Naive B cell (primary cell): ENCODE results near the gene ATP5ME. TPM values are rescaled to one million over a fixed set of nuclear protein-coding genes. Genes with fewer than 3 reads are reported as not detected.
A peak's percentile ranks its signal among the peaks of the same experiment; 100 is the strongest.
"Not testable (repeated sequence)": the region's sequence is repeated elsewhere in the genome, so short reads cannot be mapped to it uniquely, and the experiment has no call there.

ENCODE experiments used
- ATAC-seq, 2 donors: fragments of 150-1000 bp; cut with Tn5 transposase; 2 replicates each; pipeline ENCODE4 v1.10.0; 2021; ENCODE audit warnings: low read depth in 2 of 2, mild to moderate bottlenecking in 2 of 2, moderate library complexity in 2 of 2
- DNase-seq: peaks from one replicate; pipeline ENCODE4 v3.0.0; 2022
- H3K27ac Mint-ChIP-seq, 6 donors: one replicate each; pipeline ENCODE4 v1.8.0; 2020 to 2022; ENCODE audit warnings: mild to moderate bottlenecking in 6 of 6, mixed read lengths in 6 of 6, moderate library complexity in 5 of 6, inconsistent platforms in 2 of 6
- H3K27me3 Mint-ChIP-seq, 3 donors: one replicate each; pipeline ENCODE4 v1.8.0; 2021 to 2022; ENCODE audit warnings: mixed read lengths in 3 of 3, mild to moderate bottlenecking in 1 of 3
- H3K36me3 Mint-ChIP-seq, 2 donors: one replicate each; pipeline ENCODE4 v1.8.0; 2020 to 2022; ENCODE audit warnings: mixed read lengths in 2 of 2, inconsistent platforms in 1 of 2, mild to moderate bottlenecking in 1 of 2
- H3K4me1 Mint-ChIP-seq, 3 donors: one replicate each; pipeline ENCODE4 v1.8.0; 2020 to 2022; ENCODE audit warnings: mixed read lengths in 3 of 3, inconsistent platforms in 1 of 3, mild to moderate bottlenecking in 1 of 3, moderate library complexity in 1 of 3
- H3K4me3 Mint-ChIP-seq, 8 donors: one replicate each; pipeline ENCODE4 v1.8.0; 2020 to 2022; ENCODE audit warnings: mild to moderate bottlenecking in 8 of 8, mixed read lengths in 8 of 8, moderate library complexity in 8 of 8, inconsistent platforms in 2 of 8
- H3K9me3 Mint-ChIP-seq, 7 donors: one replicate each; pipeline ENCODE4 v1.8.0; 2020 to 2022; ENCODE audit warnings: mixed read lengths in 7 of 7, mild to moderate bottlenecking in 5 of 7, inconsistent platforms in 2 of 7, moderate library complexity in 1 of 7
- polyA plus RNA-seq, 6 donors: library from polyadenylated mRNA; unstranded; fragments of 300-500 nt; fragmentation: Illumina TruSeq; gene quantifications; one replicate each; pipeline ENCODE4 v1.2.3, GENCODE V29; 2021; ENCODE audit warnings: low read depth in 6 of 6

Gene ATP5ME
- polyA plus RNA-seq, 6 donors from 2014 or later: 320 to 459 (median 358) TPM

DNA sequence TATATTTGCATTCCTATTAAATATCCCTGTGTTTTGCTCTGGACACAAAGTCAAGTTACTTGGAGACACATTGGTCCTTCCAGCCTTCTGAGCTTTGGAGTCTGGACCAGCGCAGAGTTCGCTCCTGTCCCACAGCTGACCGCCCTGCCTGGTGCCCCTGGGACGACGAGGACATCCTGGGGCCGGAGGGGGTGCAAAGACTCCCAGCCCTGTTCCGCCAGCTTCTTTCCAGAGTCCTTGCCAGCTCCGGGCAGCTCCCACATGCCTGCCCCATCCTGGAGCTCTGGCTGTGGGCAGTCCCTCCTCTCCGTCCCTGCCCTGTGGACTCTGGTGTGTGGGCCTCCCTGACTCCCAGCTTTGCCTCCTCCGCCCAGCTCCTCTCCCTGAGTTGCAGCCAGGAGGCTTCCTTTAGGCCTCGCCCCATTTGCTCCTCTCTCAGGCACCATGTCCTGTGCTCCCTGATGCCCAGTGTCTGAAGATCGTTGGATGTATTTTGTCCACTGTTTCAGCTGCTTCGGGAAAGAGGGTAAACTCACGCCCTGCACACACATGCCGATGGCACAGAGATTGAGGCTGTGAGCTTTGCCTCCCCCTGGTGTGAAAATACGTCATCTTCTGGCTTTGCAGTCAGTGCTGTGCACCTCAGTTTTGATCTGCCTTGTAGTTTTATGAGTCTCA lies 26.6 kb upstream of the ATP5ME start:
- H3K4me3 Mint-ChIP-seq: peak overlapping the region in 5 of 8 donors; percentile 31 to 52 (median 50)
- H3K9me3 Mint-ChIP-seq: no peaks in the 10 kb centered on the region
- no peak for DNase-seq

DNA sequence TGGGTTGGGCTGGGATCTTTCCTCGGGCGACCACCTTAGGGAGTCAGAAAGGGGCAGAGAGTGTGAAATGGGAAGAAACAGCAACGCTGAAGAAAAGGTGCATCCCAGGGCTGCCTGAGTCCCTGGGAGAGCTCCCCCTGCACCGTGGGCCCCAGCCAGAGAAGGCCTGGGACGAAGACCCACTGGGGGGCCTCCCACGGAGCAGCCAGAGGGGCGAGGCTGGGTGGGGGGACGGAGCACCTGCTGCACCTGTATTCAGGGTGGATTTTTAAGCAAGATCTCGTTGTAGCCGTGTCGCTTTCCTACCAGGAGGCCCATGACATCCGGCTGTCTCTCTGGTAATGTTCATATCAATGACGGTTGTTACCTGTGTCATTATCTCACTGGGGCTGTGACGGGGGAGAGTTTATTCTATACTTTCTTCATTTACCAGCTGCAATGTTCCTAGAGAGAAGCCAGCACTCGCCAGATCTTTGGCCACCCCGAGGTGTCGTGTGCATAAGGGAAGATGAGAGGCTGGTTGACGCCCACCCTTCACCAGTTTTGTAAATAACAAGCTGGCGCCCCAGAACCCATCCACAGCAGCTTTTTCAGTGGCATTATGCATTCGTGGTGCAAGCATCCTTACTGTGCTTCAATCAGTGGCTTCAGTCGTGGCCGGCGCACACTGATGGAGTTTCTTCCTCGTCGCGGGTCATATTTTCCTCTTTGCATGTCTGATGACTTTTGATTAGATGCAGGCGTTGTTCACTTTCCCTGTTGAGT lies 25.9 kb upstream of the ATP5ME start:
- H3K4me3 Mint-ChIP-seq: peak overlapping the region in 5 of 8 donors; percentile 32 to 78 (median 70)
- peaks cover 15 to 21% (median 18%) of the 10 kb centered on the region in 3 donors for H3K4me1 Mint-ChIP-seq
- H3K36me3 Mint-ChIP-seq: no peaks in the 10 kb centered on the region
- H3K9me3 Mint-ChIP-seq: no peaks in the 10 kb centered on the region
- ATAC-seq: no peak
- no peak for DNase-seq
- H3K27me3 Mint-ChIP-seq: peaks cover 0 to 8% (median 4%) of the 10 kb centered on the region in 3 donors
- H3K27ac Mint-ChIP-seq: peak overlapping the region in 1 of 6 donors; percentile 89

More for the DNA sequence above, 26.6 kb upstream of the ATP5ME start:
- H3K27me3 Mint-ChIP-seq: peaks cover 0 to 4% (median 1%) of the 10 kb centered on the region in 3 donors
- peak overlapping the region in 2 of 6 donors; percentile 56 to 57 for H3K27ac Mint-ChIP-seq
- peaks cover 21 to 24% (median 21%) of the 10 kb centered on the region in 3 donors for H3K4me1 Mint-ChIP-seq
- no peaks in the 10 kb centered on the region for H3K36me3 Mint-ChIP-seq
- no peak for ATAC-seq

DNA sequence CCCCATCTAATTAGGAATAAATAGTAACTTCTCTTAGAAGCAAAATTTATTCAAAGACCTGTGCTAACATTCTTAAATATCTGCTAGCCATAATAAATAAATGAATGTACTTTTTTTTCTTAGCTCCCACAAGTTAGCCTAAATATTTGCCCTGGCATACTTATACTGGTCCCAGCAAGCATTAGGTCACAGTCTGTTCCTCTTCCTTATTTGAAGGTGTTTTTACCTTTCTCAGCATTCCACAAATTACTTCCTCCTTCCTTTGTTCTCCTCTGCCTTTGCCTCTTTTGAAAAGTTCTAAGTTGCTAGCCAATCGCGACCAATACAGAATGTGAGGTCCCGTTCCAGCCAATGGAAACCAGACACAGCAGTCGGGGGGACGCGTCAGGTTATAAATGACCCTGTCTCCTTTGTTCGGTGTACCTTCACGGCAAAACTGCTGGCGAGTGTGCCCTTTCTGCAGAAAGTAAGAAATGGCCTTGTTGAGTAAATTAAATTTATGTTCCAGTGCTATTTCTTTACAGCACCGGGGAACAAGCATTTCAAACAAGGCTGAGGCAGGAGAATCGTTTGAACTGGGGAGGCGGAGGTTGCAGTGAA lies 20.4 kb upstream of the ATP5ME start:
- peaks cover 7 to 17% (median 9%) of the 10 kb centered on the region in 3 donors for H3K4me1 Mint-ChIP-seq
- H3K27me3 Mint-ChIP-seq: peaks cover 3 to 31% (median 8%) of the 10 kb centered on the region in 3 donors
- not testable (repeated sequence) for ATAC-seq, H3K36me3 Mint-ChIP-seq, DNase-seq, H3K9me3 Mint-ChIP-seq
- peak overlapping the region in 2 of 6 donors; percentile 67 to 83 for H3K27ac Mint-ChIP-seq
- H3K4me3 Mint-ChIP-seq: peak overlapping the region in 1 of 8 donors; percentile 83

DNA sequence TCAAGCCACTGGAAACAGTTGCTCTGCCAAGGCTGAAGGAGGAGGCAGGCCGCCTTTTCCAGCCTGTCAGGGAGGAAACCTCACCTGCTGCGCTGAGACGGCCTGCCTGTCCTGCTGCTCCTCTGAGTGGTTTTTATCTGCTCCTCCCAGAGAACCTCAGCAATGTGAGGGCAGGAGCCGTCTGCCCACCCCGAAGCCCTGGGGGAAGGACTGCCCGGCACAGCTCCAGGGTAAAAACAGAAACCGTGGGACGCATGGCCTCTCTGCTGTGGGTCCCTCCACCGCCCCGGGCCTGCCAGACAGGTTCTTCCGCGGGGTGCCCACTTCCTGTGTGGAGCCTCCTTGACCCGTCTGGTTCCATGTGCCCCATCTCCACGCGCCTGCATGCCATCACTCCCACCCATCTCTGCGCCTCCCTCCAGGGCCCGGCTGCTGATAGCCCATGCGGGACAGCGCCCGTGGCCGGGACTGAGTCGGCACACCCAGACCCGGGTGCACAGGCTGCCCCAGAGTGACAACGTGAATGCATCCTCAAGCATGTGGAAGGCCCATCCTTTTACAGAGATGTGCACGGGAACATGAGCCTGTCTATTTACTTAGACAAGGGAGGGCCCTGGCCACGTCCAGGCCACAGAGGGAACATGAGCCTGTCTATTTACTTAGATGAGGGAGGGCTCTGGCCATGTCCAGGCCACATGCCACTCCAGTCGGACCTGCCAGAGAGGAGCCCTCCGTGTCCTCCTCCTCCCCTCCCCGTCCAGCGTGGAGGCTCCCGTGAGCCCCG lies 18.9 kb upstream of the ATP5ME start:
- ATAC-seq: no peak
- Mint-ChIP-seq H3K9me3 (no peaks in the 10 kb centered on the region), H3K36me3 (no peaks in the 10 kb centered on the region), H3K4me3 (no peak overlapping the region), H3K4me1 (peaks cover 0 to 8% (median 4%) of the 10 kb centered on the region in 3 donors), H3K27ac (no peak overlapping the region), H3K27me3 (peaks cover 0 to 34% (median 8%) of the 10 kb centered on the region in 3 donors)
- DNase-seq: no peak

DNA sequence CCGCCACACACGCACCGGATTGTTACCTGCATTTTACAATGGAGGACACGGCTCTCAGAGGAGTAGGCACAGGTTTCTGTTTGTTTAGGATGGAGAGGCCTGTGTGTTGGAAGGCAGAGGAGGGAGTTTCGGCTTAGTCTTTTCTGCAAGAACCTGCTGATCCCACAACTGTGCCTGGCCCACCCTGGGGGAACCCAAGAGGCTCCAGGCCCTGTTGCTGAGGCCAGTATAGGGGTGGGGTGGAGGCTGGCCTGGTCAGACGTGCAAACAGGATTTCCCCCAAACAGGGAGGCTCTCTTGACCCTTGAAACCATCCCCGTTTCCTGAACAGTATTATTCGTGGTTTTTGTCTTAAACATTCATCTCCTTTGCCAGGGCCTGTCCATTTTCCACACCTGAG lies 15.6 kb upstream of the ATP5ME start:
- Mint-ChIP-seq H3K27me3 (peaks cover 0 to 38% (median 16%) of the 10 kb centered on the region in 3 donors), H3K36me3 (no peaks in the 10 kb centered on the region), H3K9me3 (no peaks in the 10 kb centered on the region), H3K4me1 (peaks cover 4 to 12% (median 8%) of the 10 kb centered on the region in 3 donors), H3K27ac (peak overlapping the region in 1 of 6 donors; percentile 62), H3K4me3 (peak overlapping the region in 5 of 8 donors; percentile 19 to 65 (median 42))
- no peak for ATAC-seq
- no peak for DNase-seq

DNA sequence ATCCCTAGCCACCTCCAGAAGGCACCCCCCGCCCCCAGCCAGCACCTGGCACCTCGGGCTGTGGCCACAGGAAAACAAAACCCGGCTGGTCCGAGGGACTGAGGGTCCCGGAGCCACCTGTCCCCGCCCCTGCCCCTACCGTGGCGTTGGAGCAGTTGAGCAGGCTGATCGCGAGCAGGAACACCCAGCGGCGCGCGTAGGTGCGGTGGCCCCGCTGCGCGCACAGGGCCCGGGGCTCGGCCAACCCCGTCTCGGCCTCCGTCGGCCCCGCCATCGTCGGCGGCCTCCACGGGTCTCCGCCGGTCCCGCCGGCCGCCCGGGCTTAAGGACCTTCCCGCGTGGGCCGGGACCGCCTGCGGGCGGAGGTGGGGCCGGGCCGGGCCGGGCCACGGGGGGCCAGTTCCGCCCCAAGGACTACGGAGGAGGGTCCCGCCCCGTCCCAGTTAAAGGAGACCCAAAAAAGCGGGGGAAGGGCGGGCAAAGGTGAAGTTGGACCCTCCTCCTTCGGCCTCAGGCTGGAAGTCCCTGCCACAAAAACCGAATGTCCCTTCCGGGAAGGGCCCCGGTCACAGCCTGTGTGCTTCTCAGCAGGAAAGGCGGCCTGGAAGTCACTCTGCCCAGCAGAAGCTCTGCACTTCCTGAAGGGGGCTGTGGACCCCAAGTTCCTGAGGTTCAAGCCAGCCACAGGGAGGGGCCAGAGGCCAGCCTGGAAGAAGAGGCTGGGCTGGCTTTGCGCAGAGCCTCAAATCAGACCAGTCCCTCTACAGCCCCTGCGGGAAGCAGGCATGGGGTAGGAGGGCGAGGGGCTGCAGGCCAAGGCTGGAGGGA lies 15.0 kb upstream of the ATP5ME start, which contains the start of gene SLC49A3:
SLC49A3 (minus strand) TSS at position 298 of the 828 bp plus-strand sequence; CDS start at position 274, 24 bp downstream.
- Mint-ChIP-seq H3K4me1 (peaks cover 4 to 12% (median 8%) of the 10 kb centered on the region in 3 donors), H3K4me3 (peak within 1 kb of the TSS in 7 of 8 donors; percentile 19 to 65 (median 42)), H3K36me3 (no peaks in the 10 kb centered on the region), H3K27me3 (peaks cover 0 to 33% (median 16%) of the 10 kb centered on the region in 3 donors), H3K27ac (peak within 1 kb of the TSS in 1 of 6 donors; percentile 62), H3K9me3 (no peaks in the 10 kb centered on the region)
- no peak for DNase-seq
- ATAC-seq: peak; percentile 60 to 66

DNA sequence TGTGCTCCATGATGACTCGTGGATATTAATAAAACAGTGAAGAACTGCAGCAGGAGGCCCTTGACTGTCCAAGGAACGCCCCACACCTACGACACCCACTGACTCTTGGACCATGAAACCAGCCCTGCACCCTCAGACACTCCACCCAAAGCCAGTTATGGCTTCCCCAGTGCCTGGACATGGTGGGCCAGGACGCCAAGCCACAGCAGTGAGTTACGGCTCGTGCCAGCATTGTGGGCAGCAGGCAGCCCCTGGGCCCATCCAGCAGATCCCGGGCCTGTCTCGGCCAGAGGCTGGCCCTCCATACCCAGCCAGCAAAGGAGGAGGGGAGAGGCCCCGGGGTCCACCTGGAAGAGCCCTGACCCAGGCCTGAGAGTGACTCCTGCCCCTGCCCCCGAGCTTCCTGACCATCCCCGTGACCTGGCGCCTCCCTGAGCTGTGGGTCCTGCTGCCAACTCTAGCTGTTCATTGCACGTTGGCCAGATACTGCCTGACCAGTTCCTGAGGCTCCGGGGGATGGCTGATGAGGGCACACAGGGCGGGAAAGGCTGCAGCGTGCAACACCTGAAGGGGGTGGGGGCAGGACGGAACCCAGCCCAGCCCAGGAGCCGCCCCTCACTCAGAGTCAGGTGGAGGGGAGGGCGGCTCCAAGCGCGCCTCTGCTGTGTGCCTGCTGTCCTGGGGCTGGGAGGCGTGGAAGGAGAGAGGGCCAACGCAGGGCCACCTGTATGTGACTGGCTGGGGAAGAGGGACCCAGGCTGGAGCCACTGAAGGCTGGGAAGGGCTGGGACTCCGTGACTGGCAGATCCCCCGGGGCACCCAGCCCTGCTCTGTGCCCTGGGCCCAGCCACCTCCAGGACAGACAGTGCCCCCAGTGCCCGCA lies 14.1 kb upstream of the ATP5ME start:
- peaks cover 7 to 12% (median 8%) of the 10 kb centered on the region in 3 donors for H3K4me1 Mint-ChIP-seq
- no peaks in the 10 kb centered on the region for H3K36me3 Mint-ChIP-seq
- H3K27ac Mint-ChIP-seq: no peak overlapping the region
- ATAC-seq: peak; percentile 19 to 27
- peak overlapping the region in 6 of 8 donors; percentile 9 to 64 (median 42) for H3K4me3 Mint-ChIP-seq
- H3K27me3 Mint-ChIP-seq: peaks cover 0 to 28% (median 16%) of the 10 kb centered on the region in 3 donors
- H3K9me3 Mint-ChIP-seq: no peaks in the 10 kb centered on the region
- DNase-seq: no peak

DNA sequence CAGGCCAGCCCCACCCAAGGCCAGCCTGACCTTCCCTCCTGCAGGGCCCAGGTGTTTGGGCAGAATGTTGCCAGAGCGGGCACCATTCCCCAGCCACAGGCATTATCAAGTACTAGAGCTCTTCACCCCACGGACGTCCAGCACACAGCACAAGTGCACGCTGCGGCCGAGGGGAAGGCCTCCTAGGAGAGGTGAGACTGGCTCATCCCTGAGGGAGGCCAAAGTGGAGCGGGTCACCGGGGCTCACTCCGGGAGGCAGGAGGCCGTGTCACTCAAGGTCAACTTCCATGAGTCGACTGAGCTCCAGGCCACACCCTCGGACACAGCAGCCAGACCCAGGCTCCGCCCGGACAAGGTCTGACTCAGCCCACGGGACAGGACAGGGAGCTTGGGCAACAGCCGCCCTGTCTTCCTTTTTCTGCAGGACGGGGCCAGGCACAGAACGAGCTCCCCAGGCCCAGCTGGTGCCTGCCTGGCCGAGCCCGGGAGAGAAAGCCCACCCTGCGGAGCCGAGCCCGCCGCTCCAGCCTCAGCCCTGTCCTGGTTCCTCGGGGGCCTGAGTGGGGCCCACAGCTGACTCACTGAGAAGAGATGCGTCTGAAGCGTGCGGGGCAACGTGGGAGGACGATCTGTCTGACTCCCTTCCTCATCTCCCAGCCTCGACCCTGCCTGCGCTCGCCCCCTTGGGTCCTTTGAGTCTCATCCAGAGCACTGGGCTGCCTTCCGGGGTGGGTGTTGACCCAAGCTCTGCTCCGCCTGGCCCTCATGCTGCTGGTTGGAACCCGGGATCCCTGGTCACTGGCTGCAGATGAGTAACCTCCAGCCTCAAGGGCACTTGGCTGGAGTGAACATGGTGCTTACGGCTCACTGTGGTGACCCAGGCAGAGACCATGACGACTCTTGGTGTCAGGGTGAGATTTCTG lies 13.2 kb upstream of the ATP5ME start:
- Mint-ChIP-seq H3K27ac (no peak overlapping the region), H3K4me3 (peak overlapping the region in 2 of 8 donors; percentile 42 to 64), H3K9me3 (no peaks in the 10 kb centered on the region), H3K27me3 (peaks cover 0 to 28% (median 16%) of the 10 kb centered on the region in 3 donors), H3K4me1 (peaks cover 7 to 12% (median 8%) of the 10 kb centered on the region in 3 donors), H3K36me3 (no peaks in the 10 kb centered on the region)
- ATAC-seq: no peak
- DNase-seq: no peak

DNA sequence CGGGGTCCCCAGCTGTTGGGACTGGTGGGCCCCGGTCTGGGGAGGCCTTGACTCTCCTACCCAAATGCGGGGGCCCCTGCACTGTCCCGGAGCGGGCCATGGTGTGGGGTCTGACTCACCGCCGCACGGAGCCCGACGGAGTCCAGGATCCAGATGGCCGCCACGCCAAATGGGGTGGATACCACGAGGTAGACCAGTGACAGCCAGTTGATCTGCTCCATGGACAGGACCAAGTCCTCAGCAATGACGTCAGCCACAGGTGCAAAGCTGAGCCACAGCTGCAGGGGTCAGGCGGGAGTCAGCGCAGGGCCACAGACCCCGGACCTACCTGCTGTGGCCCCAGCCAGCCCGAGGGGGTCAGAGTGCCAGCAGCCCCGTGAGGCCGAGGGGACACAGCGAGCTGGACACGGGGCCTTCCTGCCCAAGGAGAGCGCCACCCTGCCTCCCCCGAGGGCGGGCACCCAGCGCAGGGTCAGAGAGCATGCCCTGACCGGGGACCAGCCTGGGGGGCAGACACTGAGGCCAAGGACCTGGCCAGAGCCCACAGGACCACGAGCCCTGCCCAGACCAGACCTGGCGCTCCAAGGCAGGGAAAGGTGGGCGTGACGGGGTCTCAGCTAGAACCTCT lies 12.5 kb upstream of the ATP5ME start:
- Mint-ChIP-seq H3K4me3 (no peak overlapping the region), H3K27me3 (peaks cover 0 to 28% (median 16%) of the 10 kb centered on the region in 3 donors), H3K36me3 (no peaks in the 10 kb centered on the region), H3K4me1 (peaks cover 7 to 12% (median 8%) of the 10 kb centered on the region in 3 donors), H3K9me3 (no peaks in the 10 kb centered on the region), H3K27ac (no peak overlapping the region)
- no peak for ATAC-seq
- DNase-seq: no peak

DNA sequence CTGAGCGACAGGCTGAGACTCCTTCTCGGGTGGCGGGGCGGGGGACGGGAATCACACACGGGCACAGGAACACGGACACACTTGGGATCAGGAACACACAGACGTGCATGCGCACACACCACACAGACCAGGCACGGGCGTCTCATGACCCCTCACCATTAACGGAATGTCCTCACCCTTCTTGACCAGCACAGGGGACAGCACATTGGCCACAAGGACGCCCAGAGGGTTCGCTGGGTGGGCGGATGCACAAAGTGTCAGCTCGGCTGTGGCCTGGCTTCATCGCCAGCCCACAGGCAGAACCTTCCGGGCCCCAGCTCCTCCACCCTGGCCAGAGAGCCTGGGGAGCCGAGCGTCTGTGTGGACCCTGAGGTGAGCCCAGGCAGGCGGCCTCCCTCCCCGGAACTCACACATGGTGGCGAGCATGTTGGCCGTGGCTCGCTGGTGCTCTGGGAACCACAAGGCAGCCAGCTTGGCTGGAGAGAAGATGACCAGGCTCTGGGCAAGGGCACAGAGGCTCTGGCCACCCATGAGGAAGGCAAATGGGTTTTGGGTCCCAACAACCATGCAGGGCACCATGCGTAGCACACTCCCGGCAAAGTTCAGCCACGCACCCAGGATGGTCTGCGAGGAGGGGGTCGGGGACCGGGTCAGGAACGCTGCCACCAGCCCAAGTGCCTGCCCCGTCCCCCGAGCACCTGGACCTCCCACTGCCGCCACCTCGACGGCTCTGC lies 11.8 kb upstream of the ATP5ME start:
- peaks cover 0 to 28% (median 16%) of the 10 kb centered on the region in 3 donors for H3K27me3 Mint-ChIP-seq
- H3K27ac Mint-ChIP-seq: no peak overlapping the region
- DNase-seq (no peak), ATAC-seq (no peak)
- no peak overlapping the region for H3K4me3 Mint-ChIP-seq
- H3K9me3 Mint-ChIP-seq: no peaks in the 10 kb centered on the region
- no peaks in the 10 kb centered on the region for H3K36me3 Mint-ChIP-seq
- H3K4me1 Mint-ChIP-seq: peaks cover 7 to 12% (median 8%) of the 10 kb centered on the region in 3 donors
